GM18861 (cell line): ENCODE measurements around the gene MSI2.
A peak's percentile ranks its signal among the peaks of the same experiment; 100 is the strongest.

Experiments
- ATAC-seq: cut with Tn5 transposase; IDR thresholded peaks from one replicate; pipeline ENCODE4 v1.9.1; 2021; ENCODE audit not compliant: unreplicated experiment

Gene MSI2

GRCh38 chr17:57468932-57469775, 212.8 kb downstream of the MSI2 start:
- peak; percentile 56 for ATAC-seq

- no peak for ATAC-seq
Measured at GRCh38 chr17:57470906-57471305, 214.6 kb downstream of the MSI2 start.

GRCh38 chr17:57471868-57472368, 215.6 kb downstream of the MSI2 start:
- ATAC-seq = no peak

- no peak for ATAC-seq
Measured at GRCh38 chr17:57475796-57476195, 219.5 kb downstream of the MSI2 start.

- no peak for ATAC-seq
Measured at GRCh38 chr17:57477522-57478362, 221.4 kb downstream of the MSI2 start.

- no peak for ATAC-seq
Measured at GRCh38 chr17:57478478-57479250, 222.3 kb downstream of the MSI2 start.

- ATAC-seq = no peak
Measured at GRCh38 chr17:57480438-57481196, 224.3 kb downstream of the MSI2 start.

GRCh38 chr17:57481910-57482391, 225.6 kb downstream of the MSI2 start:
- ATAC-seq = no peak

- no peak for ATAC-seq
Measured at GRCh38 chr17:57482657-57483056, 226.3 kb downstream of the MSI2 start.

- no peak for ATAC-seq
Measured at GRCh38 chr17:57484081-57484666, 227.9 kb downstream of the MSI2 start.

GRCh38 chr17:57484826-57485565, 228.7 kb downstream of the MSI2 start:
- no peak for ATAC-seq

- ATAC-seq = no peak
Measured at GRCh38 chr17:57485566-57485865, 229.2 kb downstream of the MSI2 start.

- no peak for ATAC-seq
Measured at GRCh38 chr17:57485916-57486881, 229.9 kb downstream of the MSI2 start.

GRCh38 chr17:57486882-57487301, 230.6 kb downstream of the MSI2 start:
- ATAC-seq = no peak

- ATAC-seq = no peak
Measured at GRCh38 chr17:57487573-57487972, 231.2 kb downstream of the MSI2 start.

- ATAC-seq = no peak
Measured at GRCh38 chr17:57488856-57489255, 232.5 kb downstream of the MSI2 start.

GRCh38 chr17:57489321-57489720, 233.0 kb downstream of the MSI2 start:
- ATAC-seq = no peak
